Measurements from ENCODE around the gene FUBP3. TPM values are rescaled to one million over a fixed set of nuclear protein-coding genes. Genes with fewer than 3 reads are reported as not detected.
A peak's percentile ranks its signal among the peaks of the same experiment; 100 is the strongest.

FUBP3 gene
- polyA plus RNA-seq, 1 of the 3 experiments (the other 2 are of a cell fraction) = 55.1 TPM

GRCh38 chr9:130677252-130677651 is 97.9 kb downstream of the FUBP3 start:
- whole genome bisulfite sequencing (ENCODE audit: low lambda C conversion rate) = 66% methylated on average over 6 of the region's 7 CpGs
- CTCF ChIA-PET = interaction anchor here (0.9 to 15.3 kb wide), 3 partner anchors 208 to 251 kb away, joined by 3 to 520 read pairs (median 4); no protein-coding TSS in a partner anchor
- peaks cover 0 to 12% of the 10 kb centered on the region in 2 experiments; a peak in 1 of 4 replicates for H3K4me1 ChIP-seq (ENCODE audit: control insufficient read depth in 1 of 2, insufficient read depth in 2 of 2, low read depth in 1 of 2, low read length in 1 of 2)
- H2AFZ ChIP-seq (ENCODE audit: low read depth) = no peak overlapping the region
- no peaks in the 10 kb centered on the region for H3K36me3 ChIP-seq (replicated peaks in 1 of 2; ENCODE audit: control insufficient read depth in 1 of 2, insufficient read depth in 2 of 2, low read length in 1 of 2)
- H3K79me2 ChIP-seq (ENCODE audit: insufficient read depth) = no peaks in the 10 kb centered on the region
- H3F3A ChIP-seq (replicated peaks; ENCODE audit: insufficient read depth) = no peaks in the 10 kb centered on the region
- H3K9ac ChIP-seq = no peak overlapping the region
- DNase-seq = no peak
- no peaks in the 10 kb centered on the region for H4K20me1 ChIP-seq (ENCODE audit: insufficient read depth)
- TF ChIP-seq MAX (IDR thresholded peaks at IDR 0.05; ENCODE audit: low read depth) (no peak), RCOR1 (IDR thresholded peaks at IDR 0.05; ENCODE audit: low read length) (no peak), RAD21 (IDR thresholded peaks at IDR 0.05; ENCODE audit: low read length) (no peak), FOSL2 (IDR thresholded peaks at IDR 0.05; ENCODE audit: borderline replicate concordance, low read depth) (no peak)
- no peak overlapping the region for H3K4me3 ChIP-seq (ENCODE audit: low read depth in 2 of 2, low read length in 1 of 2)
- POLR2A ChIA-PET = no interaction called here
- no peaks in the 10 kb centered on the region for H3K9me3 ChIP-seq
- H3K4me2 ChIP-seq = no peak overlapping the region
- H3K9me2 ChIP-seq = no peaks in the 10 kb centered on the region
- no peaks in the 10 kb centered on the region for H3K27me3 ChIP-seq (ENCODE audit: insufficient read depth)
- no peak overlapping the region for H3K27ac ChIP-seq (ENCODE audit: low read depth in 2 of 2, low read length in 1 of 2)

GRCh38 chr9:130680836-130681768 is 101.7 kb downstream of the FUBP3 start:
- Histone ChIP-seq H3K27me3 (ENCODE audit: insufficient read depth) (no peaks in the 10 kb centered on the region), H3K9me3 (no peaks in the 10 kb centered on the region), H3K4me1 (ENCODE audit: control insufficient read depth in 1 of 2, insufficient read depth in 2 of 2, low read depth in 1 of 2, low read length in 1 of 2) (peaks cover 0 to 11% of the 10 kb centered on the region in 2 experiments; a peak in 1 of 4 replicates), H2AFZ (ENCODE audit: low read depth) (peak overlapping the region; percentile 93; the same call in 1 of the 2 replicates), H3F3A (replicated peaks; ENCODE audit: insufficient read depth) (no peaks in the 10 kb centered on the region), H3K4me3 (ENCODE audit: low read depth in 2 of 2, low read length in 1 of 2) (peak overlapping the region; percentile 58 to 61), H3K79me2 (ENCODE audit: insufficient read depth) (no peaks in the 10 kb centered on the region), H3K9me2 (no peaks in the 10 kb centered on the region), H4K20me1 (ENCODE audit: insufficient read depth) (no peaks in the 10 kb centered on the region), H3K36me3 (replicated peaks in 1 of 2; ENCODE audit: control insufficient read depth in 1 of 2, insufficient read depth in 2 of 2, low read length in 1 of 2) (no peaks in the 10 kb centered on the region), H3K4me2 (peak overlapping the region; percentile 92), H3K27ac (ENCODE audit: low read depth in 2 of 2, low read length in 1 of 2) (peak overlapping the region in 1 of 2 experiments; percentile 19; a peak in 1 of 4 replicates), H3K9ac (no peak overlapping the region)
- ChIA-PET POLR2A (no interaction called here), CTCF (interaction anchor here (1.2 to 15.3 kb wide), 5 partner anchors 13 to 233 kb away, joined by 3 to 520 read pairs (median 16); no protein-coding TSS in a partner anchor)
- DNase-seq = peak; percentile 91
- 10% methylated on average over 26 of the region's 116 CpGs for WGBS (ENCODE audit: low lambda C conversion rate)
- TF ChIP-seq CHD2 (IDR thresholded peaks at IDR 0.05; ENCODE audit: low read length, partially characterized antibody) (no peak), RAD21 (IDR thresholded peaks at IDR 0.05; ENCODE audit: low read length) (no peak), ZBTB33 (IDR thresholded peaks at IDR 0.05; ENCODE audit: borderline replicate concordance, low read depth) (no peak), MXI1 (IDR thresholded peaks at IDR 0.05; ENCODE audit: low read depth, low read length) (peak; percentile 77), TCF12 (IDR thresholded peaks at IDR 0.05) (no peak), SIN3A (IDR thresholded peaks at IDR 0.05; ENCODE audit: borderline replicate concordance, low read depth, low read length) (0 out of 2 replicates have a peak, but pooled peaks have one; percentile 42), NRF1 (IDR thresholded peaks at IDR 0.05; ENCODE audit: low read depth, low read length) (peak; percentile 91), NFIC (IDR thresholded peaks at IDR 0.05; ENCODE audit: borderline replicate concordance) (no peak), MEF2A (IDR thresholded peaks at IDR 0.05; ENCODE audit: borderline replicate concordance, low read depth) (no peak), REST (IDR thresholded peaks at IDR 0.05; ENCODE audit: low read depth, low read length) (no peak), RFX5 (IDR thresholded peaks at IDR 0.05; ENCODE audit: low read length) (no peak), GATA2 (CRISPR knock-in tag; IDR thresholded peaks at IDR 0.05) (no peak), YY1 (IDR thresholded peaks at IDR 0.05; ENCODE audit: low read depth) (no peak), MAX (IDR thresholded peaks at IDR 0.05; ENCODE audit: low read depth) (peak; percentile 91), EP300 (IDR thresholded peaks at IDR 0.05; ENCODE audit: borderline replicate concordance in 1 of 2, low read depth in 1 of 2, low read length in 1 of 2) (no peak), FOSL2 (IDR thresholded peaks at IDR 0.05; ENCODE audit: borderline replicate concordance, low read depth) (peak; percentile 38; the same call in 1 of the 2 replicates), POLR2AphosphoS5 (IDR thresholded peaks at IDR 0.05; ENCODE audit: low read depth, low read length) (no peak)
